ENCODE results near the gene MPV17L2. TPM values are rescaled to one million over a fixed set of nuclear protein-coding genes. Genes with fewer than 3 reads are reported as not detected.

MPV17L2 gene
- total RNA-seq, 4 donors from 2014 or later, result 5.2 to 19.7 (median 11.1) TPM

DNA sequence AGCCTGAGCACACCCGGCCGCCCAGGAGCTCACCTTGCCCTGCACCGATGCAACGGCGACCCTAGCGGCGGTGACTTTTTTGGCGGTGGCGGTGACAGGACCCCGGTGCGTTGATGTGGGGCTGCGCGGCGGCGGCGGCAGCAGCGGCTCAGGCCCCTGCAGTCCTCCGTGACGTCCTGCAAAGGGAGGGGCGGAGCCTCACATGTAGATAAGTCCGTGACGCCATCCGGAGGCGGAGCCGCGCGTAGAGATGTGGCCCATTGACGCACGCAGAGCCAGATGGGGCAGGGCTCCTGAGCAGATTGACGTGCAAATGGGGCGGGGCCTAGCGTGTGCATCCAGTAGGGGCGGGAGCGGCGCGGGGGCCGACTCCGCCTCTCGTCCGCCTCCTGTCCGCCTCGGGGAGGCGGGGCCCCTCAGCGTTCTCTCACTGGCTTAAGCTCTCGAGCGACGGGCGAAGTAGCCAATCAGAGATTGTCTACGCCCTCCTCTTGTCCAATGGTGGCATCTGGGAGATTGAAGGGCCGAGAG lies 10.9 kb downstream of the MPV17L2 start, which contains the start of gene RAB3A:
Gene RAB3A (minus strand): TSS at position 180 of the 531 bp plus-strand sequence. CDS start 1,302 bp downstream, outside the sequence.
- peak within 1 kb of the TSS; percentile 98 to 100 for H3K27ac ChIP-seq
- no peaks in the 10 kb centered on the region for H3K36me3 ChIP-seq
- intact Hi-C loops (cut with DNase I; ENCODE audit: low total_unique reads), result no loop called here
- peaks cover 0 to 7% of the 10 kb centered on the region in 2 donors for H3K4me1 ChIP-seq
- DNase-seq, result peak; percentile 100
- TF ChIP-seq, protein P1, sequence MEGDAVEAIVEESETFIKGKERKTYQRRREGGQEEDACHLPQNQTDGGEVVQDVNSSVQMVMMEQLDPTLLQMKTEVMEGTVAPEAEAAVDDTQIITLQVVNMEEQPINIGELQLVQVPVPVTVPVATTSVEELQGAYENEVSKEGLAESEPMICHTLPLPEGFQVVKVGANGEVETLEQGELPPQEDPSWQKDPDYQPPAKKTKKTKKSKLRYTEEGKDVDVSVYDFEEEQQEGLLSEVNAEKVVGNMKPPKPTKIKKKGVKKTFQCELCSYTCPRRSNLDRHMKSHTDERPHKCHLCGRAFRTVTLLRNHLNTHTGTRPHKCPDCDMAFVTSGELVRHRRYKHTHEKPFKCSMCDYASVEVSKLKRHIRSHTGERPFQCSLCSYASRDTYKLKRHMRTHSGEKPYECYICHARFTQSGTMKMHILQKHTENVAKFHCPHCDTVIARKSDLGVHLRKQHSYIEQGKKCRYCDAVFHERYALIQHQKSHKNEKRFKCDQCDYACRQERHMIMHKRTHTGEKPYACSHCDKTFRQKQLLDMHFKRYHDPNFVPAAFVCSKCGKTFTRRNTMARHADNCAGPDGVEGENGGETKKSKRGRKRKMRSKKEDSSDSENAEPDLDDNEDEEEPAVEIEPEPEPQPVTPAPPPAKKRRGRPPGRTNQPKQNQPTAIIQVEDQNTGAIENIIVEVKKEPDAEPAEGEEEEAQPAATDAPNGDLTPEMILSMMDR (IDR thresholded peaks at IDR 0.05), result no peak
- TF ChIP-seq POLR2A (IDR thresholded peaks at IDR 0.05), result peak; percentile 45 to 56
- H3K27me3 ChIP-seq, result no peaks in the 10 kb centered on the region
- no peaks in the 10 kb centered on the region for H3K9me3 ChIP-seq
- H3K4me3 ChIP-seq, result peak within 1 kb of the TSS; percentile 63 to 79

DNA sequence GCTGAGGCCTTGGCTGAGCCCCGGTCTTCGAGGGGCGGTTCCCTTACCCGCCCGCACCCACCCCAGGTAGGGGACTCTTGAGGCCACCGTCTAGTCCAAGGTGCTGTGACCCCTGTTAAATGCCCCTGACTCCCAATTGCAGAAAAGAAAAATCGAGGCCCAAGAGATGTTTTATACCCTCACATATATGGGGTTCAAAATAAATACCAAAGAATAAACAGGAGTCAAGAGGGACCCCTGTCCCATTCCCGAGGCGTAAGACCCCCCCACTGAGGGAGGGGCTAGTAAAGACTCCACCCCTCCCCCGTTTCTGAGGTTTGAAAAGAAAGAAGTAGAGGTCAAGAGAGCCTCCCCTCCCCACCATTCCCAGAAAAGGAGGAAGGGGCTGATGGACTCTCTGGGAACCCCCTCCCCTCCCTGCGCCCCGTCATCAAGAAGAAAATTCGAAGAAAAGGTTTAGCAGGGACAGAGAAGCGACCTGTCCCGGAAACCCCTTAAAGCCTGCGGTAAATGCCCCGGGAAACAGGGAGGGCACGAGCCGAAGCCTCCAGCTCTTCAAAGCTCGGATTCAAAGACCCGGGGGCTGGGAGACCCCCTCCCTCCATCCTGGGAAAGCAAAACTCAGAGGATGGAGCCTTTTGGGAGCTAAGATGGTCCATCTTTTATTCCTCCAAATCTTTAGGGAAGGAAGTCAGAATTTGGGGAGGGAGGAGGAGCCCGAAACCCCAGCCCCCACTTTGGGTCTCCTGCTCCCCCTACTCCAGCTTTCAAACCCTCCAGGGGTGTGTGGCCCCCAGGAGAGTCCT lies 11.6 kb downstream of the MPV17L2 start:
- H3K4me1 ChIP-seq, result peaks cover 0 to 7% of the 10 kb centered on the region in 2 donors
- intact Hi-C loops (cut with DNase I; ENCODE audit: low total_unique reads), result no loop called here
- peak; percentile 4 to 67 for TF ChIP-seq POLR2A (IDR thresholded peaks at IDR 0.05)
- TF ChIP-seq, protein P1 (IDR thresholded peaks at IDR 0.05), result no peak
- no peaks in the 10 kb centered on the region for H3K27me3 ChIP-seq
- no peaks in the 10 kb centered on the region for H3K36me3 ChIP-seq
- H3K4me3 ChIP-seq, result peak overlapping the region; percentile 55 to 75
- no peaks in the 10 kb centered on the region for H3K9me3 ChIP-seq
- DNase-seq, result peak; percentile 79 to 84
- peak overlapping the region; percentile 98 to 100 for H3K27ac ChIP-seq

GRCh38 chr19:18205200-18205892 lies 12.3 kb downstream of the MPV17L2 start:
- TF ChIP-seq, protein P1 (IDR thresholded peaks at IDR 0.05), result no peak
- TF ChIP-seq POLR2A (IDR thresholded peaks at IDR 0.05), result peak; percentile 54 to 87
- Histone ChIP-seq H3K4me3 (peak overlapping the region; percentile 55 to 75), H3K9me3 (no peaks in the 10 kb centered on the region), H3K36me3 (no peaks in the 10 kb centered on the region), H3K27ac (peak overlapping the region; percentile 98 to 100), H3K4me1 (peaks cover 0 to 7% of the 10 kb centered on the region in 2 donors), H3K27me3 (no peaks in the 10 kb centered on the region)
- intact Hi-C loops (cut with DNase I; ENCODE audit: low total_unique reads), result no loop called here
- DNase-seq, result peak; percentile 85 to 91

DNA sequence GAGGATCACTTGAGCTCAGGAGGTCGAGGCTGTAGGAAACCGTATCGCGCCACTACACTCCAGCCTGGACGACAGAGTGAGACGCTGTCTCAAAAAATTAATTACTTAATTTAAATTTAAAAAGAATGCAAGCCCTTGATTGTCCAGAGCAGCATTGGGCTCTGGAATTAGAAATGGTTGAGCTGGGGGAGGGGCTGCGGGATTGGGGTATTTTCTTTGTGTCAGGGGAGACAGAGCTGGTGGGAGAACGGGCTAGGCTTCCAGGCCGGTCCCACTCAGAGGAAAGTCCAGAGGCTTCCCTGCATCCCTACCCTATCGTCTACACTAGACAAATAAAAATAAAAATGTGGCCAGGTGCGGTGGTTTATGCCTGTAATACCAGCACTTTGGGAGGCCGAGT lies 13.0 kb downstream of the MPV17L2 start:
- no peak for DNase-seq
- H3K4me1 ChIP-seq, result peaks cover 0 to 7% of the 10 kb centered on the region in 2 donors
- TF ChIP-seq, protein P1 (IDR thresholded peaks at IDR 0.05), result no peak
- no peak for TF ChIP-seq POLR2A (IDR thresholded peaks at IDR 0.05)
- no peaks in the 10 kb centered on the region for H3K9me3 ChIP-seq
- no peaks in the 10 kb centered on the region for H3K36me3 ChIP-seq
- intact Hi-C loops (cut with DNase I; ENCODE audit: low total_unique reads), result no loop called here
- peak overlapping the region in 1 of 2 donors; percentile 75 for H3K4me3 ChIP-seq
- peak overlapping the region; percentile 98 to 100 for H3K27ac ChIP-seq
- no peaks in the 10 kb centered on the region for H3K27me3 ChIP-seq

Measured in uterus (tissue), 4 donors.